HepG2 (cell line): ENCODE measurements around the gene IL22.

Experiments
- MXD4 ChIP-seq: IDR thresholded peaks from 2 replicates; pipeline ENCODE4 v1.6.1; 2016; ENCODE audit warnings: mild to moderate bottlenecking, missing biosample characterization, missing genetic modification reagents
- NR2F1 ChIP-seq, 2 experiments: fragments of 450-650 bp in 1 of 2; formaldehyde crosslinking in 1 of 2; IDR thresholded peaks; 2 replicates each; pipeline versions ENCODE4 v1.5.0 to v1.6.1; 2016 to 2020; ENCODE audit warnings: mild to moderate bottlenecking in 1 of 2, missing compliant biosample characterization in 1 of 2, missing genetic modification reagents in 1 of 2, moderate library complexity in 1 of 2
- PHF8 ChIP-seq: sonication (generic); formaldehyde crosslinking; IDR thresholded peaks from 2 replicates; pipeline ENCODE4 v1.5.0; 2020; ENCODE audit warnings: missing genetic modification reagents
- RARG ChIP-seq: sonication (generic); formaldehyde crosslinking; IDR thresholded peaks from 2 replicates; pipeline ENCODE4 v1.4.0; 2020; ENCODE audit warnings: low read depth, mild to moderate bottlenecking, missing genetic modification reagents
- RBAK ChIP-seq: sonication (generic); formaldehyde crosslinking; IDR thresholded peaks from 2 replicates; pipeline ENCODE4 v1.5.1; 2020; ENCODE audit warnings: mild to moderate bottlenecking, missing genetic modification reagents
- TBP ChIP-seq: sonication (generic); formaldehyde crosslinking; IDR thresholded peaks from 2 replicates; pipeline ENCODE4 v1.5.0; 2020; ENCODE audit warnings: missing genetic modification reagents
- ZNF274 ChIP-seq: sonication (generic); formaldehyde crosslinking; IDR thresholded peaks from 2 replicates; pipeline ENCODE4 v1.5.1; 2020; ENCODE audit warnings: mild to moderate bottlenecking, missing genetic modification reagents
- ZNF777 ChIP-seq: sonication (generic); formaldehyde crosslinking; IDR thresholded peaks from 2 replicates; pipeline ENCODE4 v1.4.0; 2020; ENCODE audit warnings: missing genetic modification reagents
- TF ChIP-seq, protein P1 (sequence below): sonication (generic); formaldehyde crosslinking; IDR thresholded peaks from 2 replicates; pipeline ENCODE4 v1.9.0; 2021; ENCODE audit warnings: missing genetic modification reagents, mild to moderate bottlenecking, borderline replicate concordance
- TF ChIP-seq, protein P2 (sequence below): sonication (generic); formaldehyde crosslinking; IDR thresholded peaks from 2 replicates; pipeline ENCODE4 v1.5.0; 2020; ENCODE audit warnings: mild to moderate bottlenecking, missing genetic modification reagents, moderate library complexity

DNA sequence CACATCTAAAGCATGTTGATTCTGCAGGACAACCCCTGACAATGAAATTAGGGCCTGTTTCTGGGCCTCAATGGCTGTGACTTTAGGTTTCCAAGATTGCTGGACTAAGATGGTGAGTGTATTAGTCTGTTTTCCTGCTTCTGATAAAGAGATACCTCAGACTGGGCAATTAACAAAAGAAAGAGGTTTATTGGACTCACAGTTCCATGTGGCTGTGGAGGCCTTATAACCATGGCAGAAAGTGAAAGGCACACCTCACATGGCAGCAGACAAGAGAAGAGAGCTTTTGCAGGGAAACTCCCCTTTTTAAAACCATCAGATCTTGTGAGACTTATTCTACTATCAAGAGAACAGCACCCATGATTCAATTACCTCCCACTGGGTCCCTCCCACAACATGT lies 10.6 kb downstream of the IL22 start:
- no peak for TF ChIP-seq RBAK
- no peak for TF ChIP-seq RARG
- TF ChIP-seq NR2F1 (CRISPR knock-in tag; IDR thresholded peaks at IDR 0.05), result no peak
- TF ChIP-seq PHF8, result no peak
- no peak for TF ChIP-seq ZNF777 (CRISPR knock-in tag)
- no peak for TF ChIP-seq ZNF274
- TF ChIP-seq, protein P1, sequence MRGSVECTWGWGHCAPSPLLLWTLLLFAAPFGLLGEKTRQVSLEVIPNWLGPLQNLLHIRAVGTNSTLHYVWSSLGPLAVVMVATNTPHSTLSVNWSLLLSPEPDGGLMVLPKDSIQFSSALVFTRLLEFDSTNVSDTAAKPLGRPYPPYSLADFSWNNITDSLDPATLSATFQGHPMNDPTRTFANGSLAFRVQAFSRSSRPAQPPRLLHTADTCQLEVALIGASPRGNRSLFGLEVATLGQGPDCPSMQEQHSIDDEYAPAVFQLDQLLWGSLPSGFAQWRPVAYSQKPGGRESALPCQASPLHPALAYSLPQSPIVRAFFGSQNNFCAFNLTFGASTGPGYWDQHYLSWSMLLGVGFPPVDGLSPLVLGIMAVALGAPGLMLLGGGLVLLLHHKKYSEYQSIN (CRISPR knock-in tag), result no peak
- TF ChIP-seq, protein P2, sequence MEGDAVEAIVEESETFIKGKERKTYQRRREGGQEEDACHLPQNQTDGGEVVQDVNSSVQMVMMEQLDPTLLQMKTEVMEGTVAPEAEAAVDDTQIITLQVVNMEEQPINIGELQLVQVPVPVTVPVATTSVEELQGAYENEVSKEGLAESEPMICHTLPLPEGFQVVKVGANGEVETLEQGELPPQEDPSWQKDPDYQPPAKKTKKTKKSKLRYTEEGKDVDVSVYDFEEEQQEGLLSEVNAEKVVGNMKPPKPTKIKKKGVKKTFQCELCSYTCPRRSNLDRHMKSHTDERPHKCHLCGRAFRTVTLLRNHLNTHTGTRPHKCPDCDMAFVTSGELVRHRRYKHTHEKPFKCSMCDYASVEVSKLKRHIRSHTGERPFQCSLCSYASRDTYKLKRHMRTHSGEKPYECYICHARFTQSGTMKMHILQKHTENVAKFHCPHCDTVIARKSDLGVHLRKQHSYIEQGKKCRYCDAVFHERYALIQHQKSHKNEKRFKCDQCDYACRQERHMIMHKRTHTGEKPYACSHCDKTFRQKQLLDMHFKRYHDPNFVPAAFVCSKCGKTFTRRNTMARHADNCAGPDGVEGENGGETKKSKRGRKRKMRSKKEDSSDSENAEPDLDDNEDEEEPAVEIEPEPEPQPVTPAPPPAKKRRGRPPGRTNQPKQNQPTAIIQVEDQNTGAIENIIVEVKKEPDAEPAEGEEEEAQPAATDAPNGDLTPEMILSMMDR (CRISPR knock-in tag), result no peak
- TF ChIP-seq MXD4 (CRISPR knock-in tag), result no peak
- TF ChIP-seq TBP (CRISPR knock-in tag), result no peak
